Neural progenitor cell (in vitro differentiated cells): ENCODE results near the gene FAM78B. TPM values are rescaled to one million over a fixed set of nuclear protein-coding genes. Genes with fewer than 3 reads are reported as not detected.

Experiments
- DNase-seq: peaks from one replicate; pipeline ENCODE4 v3.0.0-alpha.2; 2016; ENCODE audit warnings: low spot score
- H2AFZ ChIP-seq: fragments of 200-600 bp; sonication (generic); replicated peaks from 2 replicates; pipeline ENCODE4 v1.6.1; 2016; ENCODE audit warnings: antibody characterized with exemption
- H3F3A ChIP-seq: fragments of 200-600 bp; sonication (generic); 2 replicates; pipeline ENCODE4 v1.6.1; 2016; ENCODE audit warnings: antibody characterized with exemption, low read depth
- H3K27ac ChIP-seq: fragments of 200-600 bp; sonication (generic); 2 replicates; pipeline ENCODE4 v1.5.1; 2016; ENCODE audit warnings: mild to moderate bottlenecking
- H3K27me3 ChIP-seq: fragments of 200-600 bp; sonication (generic); 2 replicates; pipeline ENCODE4 v1.6.1; 2016; ENCODE audit warnings: mild to moderate bottlenecking, moderate library complexity
- H3K36me3 ChIP-seq: fragments of 200-600 bp; sonication (generic); 2 replicates; pipeline ENCODE4 v1.5.1; 2016
- H3K4me1 ChIP-seq: fragments of 200-600 bp; sonication (generic); 2 replicates; pipeline ENCODE4 v1.6.1; 2016; ENCODE audit warnings: mixed run types
- H3K4me2 ChIP-seq: fragments of 200-600 bp; sonication (generic); 2 replicates; pipeline ENCODE4 v1.6.1; 2016
- H3K4me3 ChIP-seq: fragments of 200-600 bp; sonication (generic); 2 replicates; pipeline ENCODE4 v1.5.1; 2016
- H3K79me2 ChIP-seq: fragments of 200-600 bp; sonication (generic); 2 replicates; pipeline ENCODE4 v1.6.1; 2016; ENCODE audit warnings: low read depth
- H3K9ac ChIP-seq: fragments of 200-600 bp; sonication (generic); 2 replicates; pipeline ENCODE4 v1.6.1; 2016
- H3K9me3 ChIP-seq: fragments of 200-600 bp; sonication (generic); 2 replicates; pipeline ENCODE4 v1.5.1; 2016; ENCODE audit warnings: low read depth
- H4K20me1 ChIP-seq: fragments of 200-600 bp; sonication (generic); 2 replicates; pipeline ENCODE4 v1.6.1; 2016; ENCODE audit warnings: low read depth
- H3K27ac Mint-ChIP-seq: 3 replicates; pipeline ENCODE4 v1.8.0; 2021; ENCODE audit warnings: mixed read lengths
- H3K27me3 Mint-ChIP-seq: 2 replicates; pipeline ENCODE4 v1.8.0; 2022; ENCODE audit warnings: low read depth, mild to moderate bottlenecking, inconsistent platforms, moderate library complexity, mixed read lengths; ENCODE audit not compliant: insufficient read depth
- H3K36me3 Mint-ChIP-seq: 3 replicates; pipeline ENCODE4 v1.8.0; 2021; ENCODE audit warnings: mixed read lengths
- H3K4me1 Mint-ChIP-seq: 3 replicates; pipeline ENCODE4 v1.8.0; 2021; ENCODE audit warnings: mixed read lengths
- H3K4me3 Mint-ChIP-seq: 3 replicates; pipeline ENCODE4 v1.8.0; 2021; ENCODE audit warnings: mild to moderate bottlenecking, moderate library complexity, mixed read lengths
- H3K9me3 Mint-ChIP-seq: 3 replicates; pipeline ENCODE4 v1.8.0; 2020; ENCODE audit warnings: mixed read lengths
- CTCF ChIP-seq: fragments of 200-600 bp; sonication (generic); IDR thresholded peaks from 2 replicates; pipeline ENCODE4 v1.5.1; 2017; ENCODE audit warnings: antibody characterized with exemption, mild to moderate bottlenecking
- EZH2 ChIP-seq: fragments of 200-600 bp; sonication (generic); IDR thresholded peaks from 2 replicates; pipeline ENCODE4 v1.6.1; 2017; ENCODE audit warnings: antibody characterized with exemption, mild to moderate bottlenecking, moderate library complexity
- EZH2phosphoT487 ChIP-seq: fragments of 200-600 bp; sonication (generic); IDR thresholded peaks from 2 replicates; pipeline ENCODE4 v1.6.1; 2017; ENCODE audit warnings: antibody characterized with exemption
- total RNA-seq: library from RNA; depleted of rRNA; stranded (reverse); fragments of >200 nt; gene quantifications from 2 replicates; pipeline ENCODE4 v1.2.3, GENCODE V29; 2015; ENCODE audit warnings: low replicate concordance

The FAM78B gene
- total RNA-seq, 1 donor from 2014 or later: not detected

GRCh38 chr1:166164646-166164994 lies 2.2 kb downstream of the FAM78B start:
- no peaks in the 10 kb centered on the region for H3K36me3 Mint-ChIP-seq
- H3K9me3 Mint-ChIP-seq: no peaks in the 10 kb centered on the region
- H3F3A ChIP-seq: peaks cover 19% of the 10 kb centered on the region
- peaks cover 9% of the 10 kb centered on the region for H3K4me1 Mint-ChIP-seq
- TF ChIP-seq EZH2: no peak
- TF ChIP-seq CTCF: no peak
- no peak for TF ChIP-seq EZH2phosphoT487
- peak overlapping the region; percentile 69 for H3K4me2 ChIP-seq
- H3K27me3 Mint-ChIP-seq: peaks cover 60% of the 10 kb centered on the region
- H3K4me3 ChIP-seq: no peak overlapping the region
- DNase-seq: no peak
- peak overlapping the region; percentile 87 for H3K4me3 Mint-ChIP-seq
- no peaks in the 10 kb centered on the region for H3K36me3 ChIP-seq
- no peak overlapping the region for H3K9ac ChIP-seq
- H3K9me3 ChIP-seq: no peaks in the 10 kb centered on the region
- no peaks in the 10 kb centered on the region for H3K79me2 ChIP-seq
- no peak overlapping the region for H3K27ac Mint-ChIP-seq
- H4K20me1 ChIP-seq: peaks cover 19% of the 10 kb centered on the region
- H3K4me1 ChIP-seq: peaks cover 12% of the 10 kb centered on the region
- H3K27ac ChIP-seq: no peak overlapping the region
- H3K27me3 ChIP-seq: peaks cover 83% of the 10 kb centered on the region
- H2AFZ ChIP-seq: no peak overlapping the region

- Mint-ChIP-seq H3K27ac (no peak overlapping the region), H3K4me3 (no peak overlapping the region), H3K36me3 (no peaks in the 10 kb centered on the region), H3K27me3 (peaks cover 36% of the 10 kb centered on the region), H3K4me1 (no peaks in the 10 kb centered on the region), H3K9me3 (no peaks in the 10 kb centered on the region)
- Histone ChIP-seq H3K4me2 (no peak overlapping the region), H3K9ac (no peak overlapping the region), H3K9me3 (no peaks in the 10 kb centered on the region), H3K27me3 (peaks cover 39% of the 10 kb centered on the region), H3K4me3 (no peak overlapping the region), H3F3A (peaks cover under 1% of the 10 kb centered on the region), H4K20me1 (peaks cover 8% of the 10 kb centered on the region), H3K79me2 (no peaks in the 10 kb centered on the region), H3K27ac (no peak overlapping the region), H2AFZ (no peak overlapping the region), H3K36me3 (no peaks in the 10 kb centered on the region), H3K4me1 (peaks cover 6% of the 10 kb centered on the region)
- TF ChIP-seq EZH2phosphoT487 (no peak), EZH2 (no peak), CTCF (no peak)
- DNase-seq: peak; percentile 11
Measured at GRCh38 chr1:166159656-166160055, 7.1 kb downstream of the FAM78B start.

GRCh38 chr1:166156674-166157073 lies 10.1 kb downstream of the FAM78B start:
- H3K79me2 ChIP-seq: no peaks in the 10 kb centered on the region
- H3K4me3 Mint-ChIP-seq: no peak overlapping the region
- H3K27me3 ChIP-seq: peaks cover 9% of the 10 kb centered on the region
- H3K9me3 Mint-ChIP-seq: no peaks in the 10 kb centered on the region
- no peaks in the 10 kb centered on the region for H3K4me1 Mint-ChIP-seq
- no peak overlapping the region for H3K4me3 ChIP-seq
- no peak overlapping the region for H3K4me2 ChIP-seq
- H3K36me3 Mint-ChIP-seq: no peaks in the 10 kb centered on the region
- no peaks in the 10 kb centered on the region for H4K20me1 ChIP-seq
- H2AFZ ChIP-seq: no peak overlapping the region
- no peaks in the 10 kb centered on the region for H3F3A ChIP-seq
- H3K27me3 Mint-ChIP-seq: peaks cover 21% of the 10 kb centered on the region
- no peaks in the 10 kb centered on the region for H3K9me3 ChIP-seq
- TF ChIP-seq EZH2phosphoT487 (no peak), EZH2 (no peak), CTCF (no peak)
- no peak overlapping the region for H3K27ac ChIP-seq
- no peaks in the 10 kb centered on the region for H3K36me3 ChIP-seq
- H3K4me1 ChIP-seq: peaks cover 5% of the 10 kb centered on the region
- H3K9ac ChIP-seq: no peak overlapping the region
- no peak overlapping the region for H3K27ac Mint-ChIP-seq
- no peak for DNase-seq

GRCh38 chr1:166155108-166155507 lies 11.7 kb downstream of the FAM78B start:
- Mint-ChIP-seq H3K4me3 (no peak overlapping the region), H3K27me3 (peaks cover 16% of the 10 kb centered on the region), H3K4me1 (no peaks in the 10 kb centered on the region), H3K27ac (no peak overlapping the region), H3K36me3 (no peaks in the 10 kb centered on the region), H3K9me3 (no peaks in the 10 kb centered on the region)
- Histone ChIP-seq H3K27me3 (no peaks in the 10 kb centered on the region), H3K4me3 (no peak overlapping the region), H3K4me2 (no peak overlapping the region), H4K20me1 (no peaks in the 10 kb centered on the region), H3K27ac (no peak overlapping the region), H3K4me1 (peaks cover 5% of the 10 kb centered on the region), H3K9ac (no peak overlapping the region), H3F3A (no peaks in the 10 kb centered on the region), H3K9me3 (no peaks in the 10 kb centered on the region), H3K36me3 (no peaks in the 10 kb centered on the region), H2AFZ (no peak overlapping the region), H3K79me2 (no peaks in the 10 kb centered on the region)
- no peak for TF ChIP-seq EZH2phosphoT487
- no peak for TF ChIP-seq CTCF
- TF ChIP-seq EZH2: no peak
- no peak for DNase-seq
